Fibroblast of lung (primary cell): Measurements from ENCODE around the gene DAGLA. TPM values are rescaled to one million over a fixed set of nuclear protein-coding genes. Genes with fewer than 3 reads are reported as not detected.

ENCODE experiments used
- DNase-seq, 2 donors: peaks; one replicate each; pipeline versions ENCODE4 v3.0.0 to v3.0.0-alpha.2; 2010; ENCODE audit warnings: low read depth in 2 of 2
- H2AFZ ChIP-seq: 2 replicates; pipeline ENCODE4 v1.5.1; 2012; ENCODE audit warnings: low read length, control low read depth, inconsistent platforms
- H3K27ac ChIP-seq: 2 replicates; pipeline ENCODE4 v1.5.1; 2011; ENCODE audit warnings: low read length, control low read depth; ENCODE audit not compliant: insufficient read depth
- H3K27me3 ChIP-seq: 2 replicates; pipeline ENCODE4 v1.5.1; 2011; ENCODE audit warnings: mild to moderate bottlenecking, low read length; ENCODE audit not compliant: control insufficient read depth, insufficient read depth
- H3K36me3 ChIP-seq: 2 replicates; pipeline ENCODE4 v1.5.1; 2011; ENCODE audit warnings: low read length; ENCODE audit not compliant: control insufficient read depth, insufficient read depth
- H3K4me1 ChIP-seq: 2 replicates; pipeline ENCODE4 v1.5.1; 2011; ENCODE audit warnings: low read length; ENCODE audit not compliant: control insufficient read depth, insufficient read depth; ENCODE audit errors: extremely low read depth
- H3K4me2 ChIP-seq: 2 replicates; pipeline ENCODE4 v1.5.1; 2011; ENCODE audit warnings: low read length, control low read depth; ENCODE audit not compliant: insufficient read depth; ENCODE audit errors: extremely low read depth
- H3K4me3 ChIP-seq, 4 experiments: fragments of 200-600 bp in 1 of 4; sonication (generic) in 1 of 4; replicated peaks in 1 of 4; 2 replicates each; pipeline ENCODE4 v1.5.1; 2011 to 2016; ENCODE audit warnings: low read length in 4 of 4, low read depth in 3 of 4, mild to moderate bottlenecking in 3 of 4, control low read depth in 2 of 4, inconsistent platforms in 1 of 4, mixed read lengths in 1 of 4; ENCODE audit not compliant: insufficient read depth in 1 of 4; ENCODE audit errors: control extremely low read depth in 1 of 4
- H3K79me2 ChIP-seq: 2 replicates; pipeline ENCODE4 v1.5.1; 2012; ENCODE audit warnings: mild to moderate bottlenecking, low read length, inconsistent platforms; ENCODE audit not compliant: control insufficient read depth, insufficient read depth
- H3K9ac ChIP-seq: 2 replicates; pipeline ENCODE4 v1.5.1; 2011; ENCODE audit warnings: mild to moderate bottlenecking, low read length, control low read depth; ENCODE audit not compliant: insufficient read depth
- H3K9me3 ChIP-seq: 2 replicates; pipeline ENCODE4 v1.5.1; 2012; ENCODE audit warnings: low read depth, low read length; ENCODE audit not compliant: control insufficient read depth, insufficient read depth
- H4K20me1 ChIP-seq: 2 replicates; pipeline ENCODE4 v1.5.1; 2011; ENCODE audit warnings: low read length; ENCODE audit not compliant: control insufficient read depth, insufficient read depth; ENCODE audit errors: extremely low read depth
- CTCF ChIP-seq, 2 donors: IDR thresholded peaks in 1 of 2; conservative IDR thresholded peaks in 1 of 2; 1 replicate in 1 of 2; 2 replicates in 1 of 2; pipeline ENCODE4 v1.5.1; 2011 to 2012; ENCODE audit warnings: low read length in 2 of 2, control low read depth in 1 of 2, inconsistent platforms in 1 of 2, low read depth in 1 of 2, mild to moderate bottlenecking in 1 of 2
- EZH2 ChIP-seq: IDR thresholded peaks from 2 replicates; pipeline ENCODE4 v1.5.1; 2012; ENCODE audit warnings: low read length, control low read depth, mild to moderate bottlenecking; ENCODE audit errors: missing control alignments
- polyA plus RNA-seq, 2 donors: library from polyadenylated mRNA; depleted of rRNA in 1 of 2; stranded (reverse) in 1 of 2; unstranded in 1 of 2; fragments of >200 nt; gene quantifications; 2 replicates each; pipeline ENCODE4 v1.2.1, GENCODE V29; 2011 to 2012; ENCODE audit warnings: missing spikeins in 1 of 2
- total RNA-seq: library from RNA; depleted of rRNA; stranded (reverse); fragments of >200 nt; gene quantifications from 2 replicates; pipeline ENCODE4 v1.2.1, GENCODE V29; 2014

DAGLA gene
- total and polyA plus RNA-seq, 2 donors (not counting 1 experiment from before 2014, with no cell fraction given) = 1.00 to 2.0 TPM

DNA sequence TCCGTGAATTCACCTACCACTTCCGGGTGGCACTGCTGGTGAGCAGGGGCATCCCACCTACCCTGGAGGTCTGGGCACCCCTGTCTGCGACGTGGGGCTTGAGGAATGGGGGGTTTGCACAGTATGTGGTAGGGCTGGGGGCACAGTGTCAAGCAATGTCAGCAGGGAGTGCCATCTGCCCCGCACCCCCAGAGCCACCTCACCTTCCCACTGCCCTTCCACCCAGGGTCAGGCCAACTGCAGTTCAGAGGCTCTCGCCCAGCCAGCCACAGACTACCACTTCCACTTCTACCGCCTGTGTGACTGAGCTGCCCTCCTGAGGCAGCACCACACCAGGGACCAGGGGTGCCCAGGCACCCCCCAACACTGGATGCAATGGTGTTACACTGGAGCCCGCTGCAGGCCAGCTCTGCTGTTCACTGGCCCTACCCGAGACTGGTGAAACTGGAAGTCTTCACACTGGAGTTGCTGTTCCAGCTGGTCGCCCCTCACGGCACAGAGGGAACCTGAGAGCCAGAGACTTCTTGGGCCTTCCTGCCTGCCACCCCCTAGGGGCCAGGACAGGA lies 105.7 kb downstream of the DAGLA start:
- H3K4me3 ChIP-seq = no peak overlapping the region
- no peak for DNase-seq
- peaks cover 11% of the 10 kb centered on the region for H3K36me3 ChIP-seq
- no peak overlapping the region for H3K9ac ChIP-seq
- no peaks in the 10 kb centered on the region for H3K9me3 ChIP-seq
- no peaks in the 10 kb centered on the region for H3K27me3 ChIP-seq
- H4K20me1 ChIP-seq = no peaks in the 10 kb centered on the region
- no peak overlapping the region for H3K27ac ChIP-seq
- H2AFZ ChIP-seq = no peak overlapping the region
- no peak overlapping the region for H3K4me2 ChIP-seq
- H3K79me2 ChIP-seq = peaks cover 8% of the 10 kb centered on the region
- H3K4me1 ChIP-seq = no peaks in the 10 kb centered on the region
- TF ChIP-seq CTCF (conservative IDR thresholded peaks at IDR 0.05 in 1 of 2, IDR thresholded peaks at IDR 0.05 in 1 of 2; ENCODE audit: low read depth in 1 of 2, low read length in 2 of 2) (no peak), EZH2 (no peak)

DNA sequence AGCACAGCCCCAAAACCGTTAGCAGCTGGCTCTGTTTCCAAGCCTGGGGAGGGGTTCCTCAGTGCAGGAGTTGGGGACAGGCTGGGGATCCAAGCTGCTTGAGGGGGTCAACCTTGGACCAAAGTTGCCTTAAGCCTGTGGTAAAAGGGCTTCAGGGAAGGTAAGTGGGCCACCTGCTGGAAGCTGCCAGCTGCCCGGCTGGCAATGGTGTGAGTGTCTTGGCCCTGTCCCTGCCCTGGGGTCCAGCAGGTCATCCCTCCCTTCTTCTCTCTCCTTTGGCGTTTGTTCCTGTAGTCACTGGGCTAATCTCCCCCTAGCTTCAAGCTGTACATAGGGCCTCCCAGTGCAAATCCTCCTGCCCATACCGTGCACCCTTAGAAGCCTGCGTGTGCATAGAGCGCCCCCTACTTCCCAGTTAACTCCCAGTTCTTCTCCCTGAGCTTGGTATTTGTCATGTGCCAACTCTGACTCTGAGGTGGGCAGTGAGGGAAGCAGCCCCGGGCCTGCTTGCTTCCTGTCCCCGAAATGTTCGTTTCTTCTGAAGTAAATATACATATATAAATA lies 107.8 kb downstream of the DAGLA start:
- H3K9ac ChIP-seq = no peak overlapping the region
- no peaks in the 10 kb centered on the region for H3K9me3 ChIP-seq
- H4K20me1 ChIP-seq = no peaks in the 10 kb centered on the region
- H3K27ac ChIP-seq = no peak overlapping the region
- H3K4me3 ChIP-seq = no peak overlapping the region
- no peak overlapping the region for H3K4me2 ChIP-seq
- DNase-seq = peak; percentile 50 to 62
- H3K79me2 ChIP-seq = peaks cover 22% of the 10 kb centered on the region
- no peak overlapping the region for H2AFZ ChIP-seq
- H3K36me3 ChIP-seq = peaks cover 11% of the 10 kb centered on the region
- TF ChIP-seq CTCF (conservative IDR thresholded peaks at IDR 0.05 in 1 of 2, IDR thresholded peaks at IDR 0.05 in 1 of 2; ENCODE audit: low read depth in 1 of 2, low read length in 2 of 2) (peak; percentile 46 to 53), EZH2 (no peak)
- no peaks in the 10 kb centered on the region for H3K4me1 ChIP-seq
- no peaks in the 10 kb centered on the region for H3K27me3 ChIP-seq

DNA sequence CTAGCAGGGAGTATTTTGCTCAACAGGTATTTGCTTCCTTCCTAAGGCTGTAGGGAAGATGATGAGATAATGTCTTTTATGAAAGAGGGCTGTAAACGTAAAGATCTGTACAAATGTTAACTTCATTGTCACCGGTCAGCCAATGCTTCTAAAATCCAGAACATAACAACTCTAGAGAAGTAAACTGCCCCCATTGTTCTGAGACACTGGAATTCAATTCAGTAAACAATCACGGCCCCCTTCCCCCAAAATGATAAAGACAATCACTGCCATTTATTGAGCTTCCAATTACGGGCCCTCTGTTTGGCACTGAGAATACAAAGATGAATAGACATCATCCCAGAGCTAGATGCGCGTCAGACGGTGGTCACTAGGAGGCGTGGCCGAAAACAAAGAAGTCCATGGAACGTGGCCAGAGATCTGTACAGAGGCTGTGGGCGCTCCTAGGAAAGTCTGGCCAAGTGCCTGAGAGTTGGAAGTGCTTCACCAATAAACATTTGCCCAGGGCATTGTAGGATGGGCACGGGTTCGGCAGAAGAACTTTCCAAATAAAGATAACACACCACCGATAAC lies 111.6 kb downstream of the DAGLA start:
- peak overlapping the region; percentile 78 to 100 (median 94) for H3K4me3 ChIP-seq
- peak overlapping the region; percentile 58 for H2AFZ ChIP-seq
- H3K4me1 ChIP-seq = peaks cover 2% of the 10 kb centered on the region
- TF ChIP-seq EZH2 (no peak), CTCF (conservative IDR thresholded peaks at IDR 0.05 in 1 of 2, IDR thresholded peaks at IDR 0.05 in 1 of 2; ENCODE audit: low read depth in 1 of 2, low read length in 2 of 2) (peak in 1 of 2 donors; percentile 7)
- peak overlapping the region; percentile 84 for H3K4me2 ChIP-seq
- no peaks in the 10 kb centered on the region for H4K20me1 ChIP-seq
- peak; percentile 91 to 92 for DNase-seq
- H3K27ac ChIP-seq = peak overlapping the region; percentile 100
- no peaks in the 10 kb centered on the region for H3K27me3 ChIP-seq
- H3K36me3 ChIP-seq = peaks cover 17% of the 10 kb centered on the region
- H3K9ac ChIP-seq = peak overlapping the region; percentile 98
- peaks cover 58% of the 10 kb centered on the region for H3K79me2 ChIP-seq
- no peaks in the 10 kb centered on the region for H3K9me3 ChIP-seq
